K562 (cell line): ENCODE data around the gene UBASH3A. TPM values are rescaled to one million over a fixed set of nuclear protein-coding genes. Genes with fewer than 3 reads are reported as not detected.

Experiments
- ATAC-seq: fragments of 200-7000 bp; cut with Tn5 transposase; 3 replicates; pipeline ENCODE4 v1.9.1; 2020; ENCODE audit warnings: moderate library complexity
- BruUV-seq: library from RNA; stranded (reverse); fragments of 400-500 nt; replicated peaks from 2 replicates; lab custom pipeline; 2021; lab: Mats Ljungman, UMichigan
- CTCF ChIA-PET: fragments of 300-600 bp; formaldehyde crosslinking; extraction: SDS; loops from one replicate; lab custom pipeline; 2021; ENCODE audit warnings: low intra/inter-chr PET ratio; lab: Yijun Ruan, JAX
- POLR2A ChIA-PET: fragments of 300-600, 350-650 bp; sonication (Branson Sonifier 250); formaldehyde crosslinking; extraction: SDS; loops from one replicate; lab custom pipeline; 2021; ENCODE audit warnings: antibody characterized with exemption, inconsistent platforms; lab: Yijun Ruan, JAX
- DNase-seq, 4 experiments: peaks; one replicate each; pipeline versions ENCODE4 v3.0.0 to v3.0.0-alpha.2; 2011 to 2018; ENCODE audit warnings: low spot score in 3 of 4, mixed read lengths in 3 of 4; ENCODE audit errors: extremely low read depth in 1 of 4
- FAIRE-seq: peaks from 2 replicates; lab custom pipeline; 2011; peaks lifted over from hg19 to GRCh38; lab: Jason Lieb, UNC
- H2AFZ ChIP-seq: 2 replicates; pipeline ENCODE4 v1.6.0; 2011; ENCODE audit warnings: low read depth, low read length, control low read depth, inconsistent platforms
- H3K27ac ChIP-seq: fragments of 200-600 bp; 3 replicates; pipeline ENCODE4 v1.8.0; 2011; ENCODE audit warnings: low read depth, mild to moderate bottlenecking, control low read depth, inconsistent platforms, low read length, moderate library complexity, mixed read lengths; ENCODE audit errors: extremely low read depth
- H3K27me3 ChIP-seq, 2 experiments: fragments of 300-600 bp in 1 of 2; 2 replicates in 1 of 2; 3 replicates in 1 of 2; pipeline versions ENCODE4 v1.6.0 to v1.8.0; 2011; ENCODE audit warnings: inconsistent platforms in 2 of 2, low read length in 2 of 2, mild to moderate bottlenecking in 1 of 2, mixed read lengths in 1 of 2, moderate library complexity in 1 of 2; ENCODE audit not compliant: control insufficient read depth in 2 of 2, insufficient read depth in 2 of 2
- H3K36me3 ChIP-seq: fragments of 300-600 bp; 3 replicates; pipeline ENCODE4 v1.8.0; 2011; ENCODE audit warnings: mild to moderate bottlenecking, low read length, inconsistent platforms; ENCODE audit not compliant: control insufficient read depth, insufficient read depth
- H3K4me1 ChIP-seq, 2 experiments: fragments of 200-600 bp in 1 of 2; replicated peaks in 1 of 2; 2 replicates in 1 of 2; 3 replicates in 1 of 2; pipeline versions ENCODE4 v1.5.1 to v1.8.0; 2011; ENCODE audit warnings: inconsistent platforms in 2 of 2, low read length in 2 of 2, mild to moderate bottlenecking in 1 of 2, mixed read lengths in 1 of 2, moderate library complexity in 1 of 2; ENCODE audit not compliant: control insufficient read depth in 2 of 2, insufficient read depth in 2 of 2
- H3K4me2 ChIP-seq: 2 replicates; pipeline ENCODE4 v1.6.1; 2011; ENCODE audit warnings: low read length, control low read depth, inconsistent platforms, mixed read lengths; ENCODE audit not compliant: insufficient read depth
- H3K4me3 ChIP-seq: fragments of 200-600 bp; sonication (generic), shearing (Covaris generic); 2 replicates; pipeline ENCODE4 v1.5.1; 2016; ENCODE audit warnings: control low read depth, inconsistent platforms
- H3K79me2 ChIP-seq: fragments of 200-600 bp; 3 replicates; pipeline ENCODE4 v1.8.0; 2011; ENCODE audit warnings: low read length, inconsistent platforms; ENCODE audit not compliant: control insufficient read depth, insufficient read depth
- H3K9ac ChIP-seq, 2 experiments: 2 replicates each; pipeline versions ENCODE4 v1.6.0 to v1.6.1; 2011; ENCODE audit warnings: low read depth in 2 of 2, low read length in 2 of 2, control low read depth in 1 of 2, inconsistent platforms in 1 of 2, mild to moderate bottlenecking in 1 of 2, mixed read lengths in 1 of 2; ENCODE audit not compliant: insufficient read depth in 1 of 2
- H3K9me1 ChIP-seq: one replicate; pipeline ENCODE4 v1.6.0; 2011; ENCODE audit warnings: inconsistent platforms, mild to moderate bottlenecking, low read length, moderate library complexity; ENCODE audit not compliant: control insufficient read depth, insufficient read depth
- H3K9me3 ChIP-seq: replicated peaks from 2 replicates; pipeline ENCODE4 v1.5.1; 2011; ENCODE audit warnings: low read depth, low read length, inconsistent platforms; ENCODE audit not compliant: control insufficient read depth, insufficient read depth
- H4K20me1 ChIP-seq: replicated peaks from 2 replicates; pipeline ENCODE4 v1.6.1; 2011; ENCODE audit warnings: low read length, inconsistent platforms, mixed read lengths; ENCODE audit not compliant: control insufficient read depth, insufficient read depth
- CC2D1A ChIP-seq: fragments of 450-650 bp; IDR thresholded peaks from 2 replicates; pipeline ENCODE4 v1.6.1; 2017; ENCODE audit warnings: mild to moderate bottlenecking
- CHD2 ChIP-seq: IDR thresholded peaks from 2 replicates; pipeline ENCODE4 v1.6.1; 2011; ENCODE audit warnings: low read depth, low read length
- CREM ChIP-seq: IDR thresholded peaks from 2 replicates; pipeline ENCODE4 v1.6.1; 2014; ENCODE audit warnings: antibody characterized with exemption, low read depth
- FOXP1 ChIP-seq: sonication (generic); formaldehyde crosslinking; IDR thresholded peaks from 2 replicates; pipeline ENCODE4 v1.8.0; 2022; ENCODE audit warnings: mild to moderate bottlenecking, missing genetic modification reagents
- MCM7 ChIP-seq, 2 experiments: fragments of 450-650 bp; IDR thresholded peaks; 2 replicates each; pipeline ENCODE4 v1.6.1; 2016 to 2018
- NFATC3 ChIP-seq: fragments of 450-650 bp; IDR thresholded peaks from 2 replicates; pipeline ENCODE4 v1.6.1; 2017; ENCODE audit warnings: mild to moderate bottlenecking
- YBX1 ChIP-seq: fragments of 450-650 bp; IDR thresholded peaks from 2 replicates; pipeline ENCODE4 v1.7.1; 2016; ENCODE audit warnings: mild to moderate bottlenecking
- ZNF197 ChIP-seq: fragments of 200-800 bp; sonication (Bioruptor generic); IDR thresholded peaks from 2 replicates; pipeline ENCODE4 v1.6.1; 2016; ENCODE audit warnings: low read depth, missing genetic modification characterization, missing compliant biosample characterization
- ZNF23 ChIP-seq: fragments of 250-450 bp; sonication (Bioruptor Pico); IDR thresholded peaks from 2 replicates; pipeline ENCODE4 v1.4.0; 2020; ENCODE audit warnings: mild to moderate bottlenecking
- ZNF586 ChIP-seq: fragments of 450-650 bp; formaldehyde crosslinking; conservative IDR thresholded peaks from 2 replicates; pipeline ENCODE4 v1.4.0; 2020; ENCODE audit warnings: mild to moderate bottlenecking, moderate library complexity
- whole genome bisulfite sequencing: fragments of 100-300 bp; shearing (Covaris generic); methylation state at CpG from one replicate; pipeline ENCODE4 v1.1.6; 2016; ENCODE audit warnings: low coverage, mixed read lengths; ENCODE audit not compliant: insufficient coverage; ENCODE audit errors: missing lambda C conversion rate; 5-methylcytosine and 5-hydroxymethylcytosine counted together
- in situ Hi-C: fragments of 300-500 bp; cut with MboI; formaldehyde crosslinking; loops from 4 replicates; pipeline ENCODE4 v1.15.0; 2018; ENCODE audit warnings: inconsistent platforms, mixed read lengths
- intact Hi-C: fragments of 100-400 bp; cut with micrococcal nuclease; formaldehyde crosslinking; loops from 2 replicates; pipeline ENCODE4 v1.14.2; 2022
- polyA plus RNA-seq, 8 experiments: library from polyadenylated mRNA; depleted of rRNA in 4 of 8; stranded (reverse) in 5 of 8; unstranded in 3 of 8; fragments of >200 nt; fragmentation: Nextera tagmentation in 2 of 8; fragmentation: Illumina TruSeq in 1 of 8; extraction: Ambion mirVana in 2 of 8; extraction: Trizol in 1 of 8; gene quantifications; 2 replicates each; pipeline versions ENCODE4 v1.2.1 to v1.2.3, GENCODE V29; 2011 to 2014; ENCODE audit warnings: inconsistent platforms in 1 of 8, missing spikeins in 1 of 8
- total RNA-seq, 7 experiments: library from RNA; depleted of rRNA in 6 of 7; stranded (reverse); fragments of >200 nt in 6 of 7; fragmentation: Illumina TruSeq in 2 of 7; extraction: Trizol in 2 of 7; gene quantifications; 2 replicates each; pipeline versions ENCODE4 v1.2.1 to v1.2.3, GENCODE V29; 2011 to 2021; ENCODE audit warnings: low replicate concordance in 1 of 7
- TF ChIP-seq, protein P1 (sequence below): fragments of 250-450 bp; sonication (Bioruptor Pico); IDR thresholded peaks from 2 replicates; pipeline ENCODE4 v1.5.0; 2020; ENCODE audit warnings: mild to moderate bottlenecking
- TF ChIP-seq, protein P2 (sequence below): fragments of 250-450 bp; sonication (Bioruptor Pico); IDR thresholded peaks from 2 replicates; pipeline ENCODE4 v1.8.0; 2021; ENCODE audit warnings: borderline replicate concordance, mild to moderate bottlenecking, moderate library complexity; ENCODE audit not compliant: poor library complexity, severe bottlenecking
- TF ChIP-seq, protein P3 (sequence below): fragments of 250-450 bp; sonication (Bioruptor Pico); IDR thresholded peaks from 2 replicates; pipeline ENCODE4 v1.4.0; 2020

Gene UBASH3A
- total and polyA plus RNA-seq, 9 of the 15 experiments (the other 6 are each of a cell fraction or from before 2014, with no cell fraction given) = 0.23 to 1.8 (median 1.1) TPM

DNA sequence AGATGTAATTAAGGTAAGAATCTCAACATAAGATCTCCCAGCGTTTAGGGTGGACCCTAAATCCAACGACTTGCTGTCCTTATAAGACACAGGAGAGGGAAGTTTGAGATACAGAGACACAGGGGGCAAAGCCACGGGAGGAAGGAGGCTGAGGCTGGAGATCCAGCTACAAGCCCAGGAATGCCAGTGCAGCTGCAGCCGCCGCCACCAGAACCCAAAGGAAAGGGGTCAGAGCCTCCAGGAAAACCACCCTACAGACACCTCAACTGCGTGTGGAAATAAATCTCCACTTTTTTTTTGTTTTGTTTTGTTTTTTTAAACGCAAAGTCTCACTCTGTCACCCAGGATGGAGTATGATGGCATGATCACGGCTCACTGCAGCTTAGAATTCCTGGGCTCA, 25.3 kb upstream of the UBASH3A start (continued):
- TF ChIP-seq, protein P1, sequence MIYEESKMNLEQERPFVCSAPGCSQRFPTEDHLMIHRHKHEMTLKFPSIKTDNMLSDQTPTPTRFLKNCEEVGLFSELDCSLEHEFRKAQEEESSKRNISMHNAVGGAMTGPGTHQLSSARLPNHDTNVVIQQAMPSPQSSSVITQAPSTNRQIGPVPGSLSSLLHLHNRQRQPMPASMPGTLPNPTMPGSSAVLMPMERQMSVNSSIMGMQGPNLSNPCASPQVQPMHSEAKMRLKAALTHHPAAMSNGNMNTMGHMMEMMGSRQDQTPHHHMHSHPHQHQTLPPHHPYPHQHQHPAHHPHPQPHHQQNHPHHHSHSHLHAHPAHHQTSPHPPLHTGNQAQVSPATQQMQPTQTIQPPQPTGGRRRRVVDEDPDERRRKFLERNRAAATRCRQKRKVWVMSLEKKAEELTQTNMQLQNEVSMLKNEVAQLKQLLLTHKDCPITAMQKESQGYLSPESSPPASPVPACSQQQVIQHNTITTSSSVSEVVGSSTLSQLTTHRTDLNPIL = no peak
- TF ChIP-seq, protein P2, sequence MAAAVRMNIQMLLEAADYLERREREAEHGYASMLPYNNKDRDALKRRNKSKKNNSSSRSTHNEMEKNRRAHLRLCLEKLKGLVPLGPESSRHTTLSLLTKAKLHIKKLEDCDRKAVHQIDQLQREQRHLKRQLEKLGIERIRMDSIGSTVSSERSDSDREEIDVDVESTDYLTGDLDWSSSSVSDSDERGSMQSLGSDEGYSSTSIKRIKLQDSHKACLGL (CRISPR knock-in tag) = no peak
- TF ChIP-seq CHD2 (no peak), ZNF23 (CRISPR knock-in tag) (no peak)

DNA sequence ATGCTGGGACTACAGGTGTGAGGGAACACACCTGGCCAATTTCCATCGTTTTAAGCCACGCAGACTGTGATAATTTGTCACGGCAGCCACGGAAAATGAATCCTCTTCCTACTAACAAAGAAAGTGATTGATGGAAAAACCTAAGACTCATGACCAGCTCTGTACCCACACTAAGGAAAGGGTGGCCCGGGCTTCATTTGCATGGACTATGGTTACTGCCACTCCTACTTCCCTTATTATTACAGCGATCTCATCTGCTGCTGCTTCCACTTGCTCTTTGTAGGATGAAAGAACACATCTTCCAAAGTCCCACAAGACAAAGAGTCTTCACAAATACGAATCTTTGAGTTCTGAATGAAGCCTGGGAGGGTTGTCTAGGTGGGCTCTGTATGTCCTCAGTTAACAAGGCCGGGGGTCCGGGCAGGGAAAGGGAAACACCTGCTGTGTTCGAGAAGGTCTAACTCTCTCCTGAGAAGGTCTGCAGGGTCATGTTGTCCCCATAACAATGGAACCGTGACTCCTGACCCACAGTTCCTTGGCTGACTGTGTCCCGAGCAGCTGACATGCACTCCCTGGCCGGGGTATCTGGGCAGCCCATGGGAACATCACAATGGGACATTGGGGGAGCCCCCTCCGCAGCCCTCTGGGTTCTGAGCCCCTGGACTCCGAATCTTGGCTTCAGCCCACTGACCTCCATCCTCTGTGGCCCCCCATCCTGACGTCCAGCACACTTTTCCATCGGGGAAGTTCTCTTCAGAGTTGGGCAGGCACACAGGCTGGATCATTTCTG, 24.1 kb upstream of the UBASH3A start:
- no TSS peak for BruUV-seq
- H2AFZ ChIP-seq = no peak overlapping the region
- H3K36me3 ChIP-seq = no peaks in the 10 kb centered on the region
- peaks cover 3 to 6% of the 10 kb centered on the region in 2 experiments; a peak in 3 of 5 replicates for H3K4me1 ChIP-seq
- ATAC-seq = no peak
- no peaks in the 10 kb centered on the region for H3K9me1 ChIP-seq
- no peak for DNase-seq
- intact Hi-C loops = no loop called here
- in situ Hi-C loops = loop anchor here (5.0 kb wide), 1 partner anchor 68 kb away; no protein-coding TSS in a partner anchor
- H3K4me3 ChIP-seq = no peak overlapping the region
- no peak overlapping the region for H3K4me2 ChIP-seq
- H3K27ac ChIP-seq = no peak overlapping the region
- H3K9me3 ChIP-seq = no peaks in the 10 kb centered on the region
- H3K27me3 ChIP-seq = peaks cover 13 to 54% of the 10 kb centered on the region in 2 experiments
- TF ChIP-seq CREM (no peak), NFATC3 (no peak), FOXP1 (CRISPR knock-in tag) (no peak), YBX1 (no peak), CC2D1A (no peak), MCM7 (IDR thresholded peaks at IDR 0.05) (no peak), ZNF586 (no peak), ZNF197 (CRISPR knock-in tag) (no peak)
- TF ChIP-seq, protein P3, sequence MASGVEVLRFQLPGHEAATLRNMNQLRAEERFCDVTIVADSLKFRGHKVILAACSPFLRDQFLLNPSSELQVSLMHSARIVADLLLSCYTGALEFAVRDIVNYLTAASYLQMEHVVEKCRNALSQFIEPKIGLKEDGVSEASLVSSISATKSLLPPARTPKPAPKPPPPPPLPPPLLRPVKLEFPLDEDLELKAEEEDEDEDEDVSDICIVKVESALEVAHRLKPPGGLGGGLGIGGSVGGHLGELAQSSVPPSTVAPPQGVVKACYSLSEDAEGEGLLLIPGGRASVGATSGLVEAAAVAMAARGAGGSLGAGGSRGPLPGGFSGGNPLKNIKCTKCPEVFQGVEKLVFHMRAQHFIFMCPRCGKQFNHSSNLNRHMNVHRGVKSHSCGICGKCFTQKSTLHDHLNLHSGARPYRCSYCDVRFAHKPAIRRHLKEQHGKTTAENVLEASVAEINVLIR (CRISPR knock-in tag) = no peak
- TF ChIP-seq, all 486 proteins: peak for 0
- 0 out of 2 replicates have a peak, but pooled peaks cover 2% of the 10 kb centered on the region for H4K20me1 ChIP-seq
- H3K9ac ChIP-seq = no peak overlapping the region
- POLR2A ChIA-PET = no interaction called here
- WGBS = 2% methylated on average over 17 of the region's 17 CpGs
- no peaks in the 10 kb centered on the region for H3K79me2 ChIP-seq
- no peak for FAIRE-seq
- CTCF ChIA-PET = no interaction called here
